HL-60 (cell line): ENCODE measurements around the gene KBTBD12.

ENCODE experiments used
- GABPA ChIP-seq: IDR thresholded peaks from 2 replicates; pipeline ENCODE4 v1.6.1; 2012; ENCODE audit warnings: low read depth
- POLR2AphosphoS5 ChIP-seq: IDR thresholded peaks from 2 replicates; pipeline ENCODE4 v1.6.1; 2012; ENCODE audit warnings: low read depth
- REST ChIP-seq: IDR thresholded peaks from 2 replicates; pipeline ENCODE4 v1.6.1; 2012; ENCODE audit warnings: low read depth; ENCODE audit not compliant: insufficient replicate concordance
- SPI1 ChIP-seq: IDR thresholded peaks from 2 replicates; pipeline ENCODE4 v1.6.1; 2012; ENCODE audit warnings: low read depth, mild to moderate bottlenecking, borderline replicate concordance
- TF ChIP-seq, protein P1 (sequence below): IDR thresholded peaks from one replicate; pipeline ENCODE4 v1.5.1; 2011; ENCODE audit warnings: low read length, control low read depth, inconsistent platforms; ENCODE audit not compliant: insufficient read depth

DNA sequence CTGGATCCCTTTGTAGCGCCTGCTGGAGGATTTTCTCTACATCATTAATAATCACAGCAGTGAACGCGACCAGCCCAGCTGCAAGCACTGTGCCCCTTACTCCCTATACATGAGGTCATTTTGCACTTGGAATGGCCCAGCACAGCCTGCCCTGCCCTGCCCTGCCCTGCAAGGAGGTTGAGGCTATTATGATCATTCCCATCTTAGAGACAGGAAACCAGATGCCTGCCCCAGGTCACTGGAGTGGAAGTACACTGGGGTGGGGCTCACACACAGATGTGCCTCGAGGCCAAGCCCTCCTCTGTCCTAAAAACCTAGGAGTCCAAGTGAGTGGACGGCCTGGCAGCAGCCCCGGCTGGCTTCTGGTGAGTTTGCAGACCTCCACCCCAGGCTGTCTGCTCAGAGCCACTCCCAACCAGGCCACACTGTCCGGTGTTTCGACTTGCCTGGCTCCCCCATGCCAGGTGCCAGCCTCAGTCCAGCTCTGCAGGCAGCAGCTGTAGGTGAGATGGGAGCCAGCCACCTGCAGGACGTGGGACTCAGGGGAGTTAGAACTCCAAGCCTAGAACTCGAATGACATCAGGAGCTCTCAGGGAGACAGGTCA lies 106.8 kb downstream of the KBTBD12 start:
- TF ChIP-seq GABPA = no peak
- TF ChIP-seq, protein P1, sequence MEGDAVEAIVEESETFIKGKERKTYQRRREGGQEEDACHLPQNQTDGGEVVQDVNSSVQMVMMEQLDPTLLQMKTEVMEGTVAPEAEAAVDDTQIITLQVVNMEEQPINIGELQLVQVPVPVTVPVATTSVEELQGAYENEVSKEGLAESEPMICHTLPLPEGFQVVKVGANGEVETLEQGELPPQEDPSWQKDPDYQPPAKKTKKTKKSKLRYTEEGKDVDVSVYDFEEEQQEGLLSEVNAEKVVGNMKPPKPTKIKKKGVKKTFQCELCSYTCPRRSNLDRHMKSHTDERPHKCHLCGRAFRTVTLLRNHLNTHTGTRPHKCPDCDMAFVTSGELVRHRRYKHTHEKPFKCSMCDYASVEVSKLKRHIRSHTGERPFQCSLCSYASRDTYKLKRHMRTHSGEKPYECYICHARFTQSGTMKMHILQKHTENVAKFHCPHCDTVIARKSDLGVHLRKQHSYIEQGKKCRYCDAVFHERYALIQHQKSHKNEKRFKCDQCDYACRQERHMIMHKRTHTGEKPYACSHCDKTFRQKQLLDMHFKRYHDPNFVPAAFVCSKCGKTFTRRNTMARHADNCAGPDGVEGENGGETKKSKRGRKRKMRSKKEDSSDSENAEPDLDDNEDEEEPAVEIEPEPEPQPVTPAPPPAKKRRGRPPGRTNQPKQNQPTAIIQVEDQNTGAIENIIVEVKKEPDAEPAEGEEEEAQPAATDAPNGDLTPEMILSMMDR = no peak
- TF ChIP-seq REST = no peak
- TF ChIP-seq POLR2AphosphoS5 = no peak
- TF ChIP-seq SPI1 = no peak
